ENCODE measurements around the gene RPS6KB1.

The RPS6KB1 gene

DNA sequence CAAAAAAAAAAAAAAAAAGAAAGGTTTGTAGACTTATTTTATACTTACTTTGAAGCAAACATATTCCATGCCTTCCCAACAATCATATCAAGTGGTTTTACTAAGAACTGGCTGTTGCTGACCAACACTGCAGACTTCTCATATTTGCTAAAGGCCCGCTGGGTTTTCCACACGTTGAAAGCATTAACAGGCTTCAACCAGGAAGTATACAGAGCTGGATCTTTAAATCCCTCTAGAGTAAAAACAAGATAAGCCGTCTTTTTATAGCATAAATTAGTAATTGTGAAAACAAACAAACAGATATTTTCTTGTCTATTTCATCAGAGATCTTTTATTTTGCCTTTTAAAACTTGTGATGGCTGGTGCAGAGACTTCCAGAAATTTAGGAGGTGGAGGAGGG is 29.3 kb upstream of the RPS6KB1 start:
- TF ChIP-seq GLIS3 (CRISPR knock-in tag; IDR thresholded peaks at IDR 0.05) (no peak), ZFP3 (CRISPR knock-in tag; IDR thresholded peaks at IDR 0.05) (no peak), CSDC2 (CRISPR knock-in tag; IDR thresholded peaks at IDR 0.05) (no peak), ZC3H10 (CRISPR knock-in tag; IDR thresholded peaks at IDR 0.05) (no peak), ISL1 (CRISPR knock-in tag; IDR thresholded peaks at IDR 0.05) (no peak), OSR1 (CRISPR knock-in tag; IDR thresholded peaks at IDR 0.05) (no peak), ZFP30 (CRISPR knock-in tag; IDR thresholded peaks at IDR 0.05) (no peak), ARNTL (CRISPR knock-in tag; IDR thresholded peaks at IDR 0.05; ENCODE audit: borderline replicate concordance, low read depth) (no peak), BACH2 (CRISPR knock-in tag; IDR thresholded peaks at IDR 0.05; ENCODE audit: borderline replicate concordance) (no peak), ZNF565 (CRISPR knock-in tag; conservative IDR thresholded peaks at IDR 0.05; ENCODE audit: low read depth) (no peak)
- TF ChIP-seq, protein P1, sequence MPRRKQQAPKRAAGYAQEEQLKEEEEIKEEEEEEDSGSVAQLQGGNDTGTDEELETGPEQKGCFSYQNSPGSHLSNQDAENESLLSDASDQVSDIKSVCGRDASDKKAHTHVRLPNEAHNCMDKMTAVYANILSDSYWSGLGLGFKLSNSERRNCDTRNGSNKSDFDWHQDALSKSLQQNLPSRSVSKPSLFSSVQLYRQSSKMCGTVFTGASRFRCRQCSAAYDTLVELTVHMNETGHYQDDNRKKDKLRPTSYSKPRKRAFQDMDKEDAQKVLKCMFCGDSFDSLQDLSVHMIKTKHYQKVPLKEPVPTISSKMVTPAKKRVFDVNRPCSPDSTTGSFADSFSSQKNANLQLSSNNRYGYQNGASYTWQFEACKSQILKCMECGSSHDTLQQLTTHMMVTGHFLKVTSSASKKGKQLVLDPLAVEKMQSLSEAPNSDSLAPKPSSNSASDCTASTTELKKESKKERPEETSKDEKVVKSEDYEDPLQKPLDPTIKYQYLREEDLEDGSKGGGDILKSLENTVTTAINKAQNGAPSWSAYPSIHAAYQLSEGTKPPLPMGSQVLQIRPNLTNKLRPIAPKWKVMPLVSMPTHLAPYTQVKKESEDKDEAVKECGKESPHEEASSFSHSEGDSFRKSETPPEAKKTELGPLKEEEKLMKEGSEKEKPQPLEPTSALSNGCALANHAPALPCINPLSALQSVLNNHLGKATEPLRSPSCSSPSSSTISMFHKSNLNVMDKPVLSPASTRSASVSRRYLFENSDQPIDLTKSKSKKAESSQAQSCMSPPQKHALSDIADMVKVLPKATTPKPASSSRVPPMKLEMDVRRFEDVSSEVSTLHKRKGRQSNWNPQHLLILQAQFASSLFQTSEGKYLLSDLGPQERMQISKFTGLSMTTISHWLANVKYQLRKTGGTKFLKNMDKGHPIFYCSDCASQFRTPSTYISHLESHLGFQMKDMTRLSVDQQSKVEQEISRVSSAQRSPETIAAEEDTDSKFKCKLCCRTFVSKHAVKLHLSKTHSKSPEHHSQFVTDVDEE (CRISPR knock-in tag; IDR thresholded peaks at IDR 0.05), result no peak
- TF ChIP-seq, protein P2, sequence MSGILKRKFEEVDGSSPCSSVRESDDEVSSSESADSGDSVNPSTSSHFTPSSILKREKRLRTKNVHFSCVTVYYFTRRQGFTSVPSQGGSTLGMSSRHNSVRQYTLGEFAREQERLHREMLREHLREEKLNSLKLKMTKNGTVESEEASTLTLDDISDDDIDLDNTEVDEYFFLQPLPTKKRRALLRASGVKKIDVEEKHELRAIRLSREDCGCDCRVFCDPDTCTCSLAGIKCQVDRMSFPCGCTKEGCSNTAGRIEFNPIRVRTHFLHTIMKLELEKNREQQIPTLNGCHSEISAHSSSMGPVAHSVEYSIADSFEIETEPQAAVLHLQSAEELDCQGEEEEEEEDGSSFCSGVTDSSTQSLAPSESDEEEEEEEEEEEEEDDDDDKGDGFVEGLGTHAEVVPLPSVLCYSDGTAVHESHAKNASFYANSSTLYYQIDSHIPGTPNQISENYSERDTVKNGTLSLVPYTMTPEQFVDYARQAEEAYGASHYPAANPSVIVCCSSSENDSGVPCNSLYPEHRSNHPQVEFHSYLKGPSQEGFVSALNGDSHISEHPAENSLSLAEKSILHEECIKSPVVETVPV (CRISPR knock-in tag; IDR thresholded peaks at IDR 0.05), result no peak
- TF ChIP-seq, protein P3, sequence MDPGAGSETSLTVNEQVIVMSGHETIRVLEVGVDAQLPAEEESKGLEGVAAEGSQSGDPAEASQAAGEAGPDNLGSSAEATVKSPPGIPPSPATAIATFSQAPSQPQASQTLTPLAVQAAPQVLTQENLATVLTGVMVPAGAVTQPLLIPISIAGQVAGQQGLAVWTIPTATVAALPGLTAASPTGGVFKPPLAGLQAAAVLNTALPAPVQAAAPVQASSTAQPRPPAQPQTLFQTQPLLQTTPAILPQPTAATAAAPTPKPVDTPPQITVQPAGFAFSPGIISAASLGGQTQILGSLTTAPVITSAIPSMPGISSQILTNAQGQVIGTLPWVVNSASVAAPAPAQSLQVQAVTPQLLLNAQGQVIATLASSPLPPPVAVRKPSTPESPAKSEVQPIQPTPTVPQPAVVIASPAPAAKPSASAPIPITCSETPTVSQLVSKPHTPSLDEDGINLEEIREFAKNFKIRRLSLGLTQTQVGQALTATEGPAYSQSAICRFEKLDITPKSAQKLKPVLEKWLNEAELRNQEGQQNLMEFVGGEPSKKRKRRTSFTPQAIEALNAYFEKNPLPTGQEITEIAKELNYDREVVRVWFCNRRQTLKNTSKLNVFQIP (CRISPR knock-in tag; IDR thresholded peaks at IDR 0.05; ENCODE audit: borderline replicate concordance, low read depth), result no peak
- TF ChIP-seq, protein P4, sequence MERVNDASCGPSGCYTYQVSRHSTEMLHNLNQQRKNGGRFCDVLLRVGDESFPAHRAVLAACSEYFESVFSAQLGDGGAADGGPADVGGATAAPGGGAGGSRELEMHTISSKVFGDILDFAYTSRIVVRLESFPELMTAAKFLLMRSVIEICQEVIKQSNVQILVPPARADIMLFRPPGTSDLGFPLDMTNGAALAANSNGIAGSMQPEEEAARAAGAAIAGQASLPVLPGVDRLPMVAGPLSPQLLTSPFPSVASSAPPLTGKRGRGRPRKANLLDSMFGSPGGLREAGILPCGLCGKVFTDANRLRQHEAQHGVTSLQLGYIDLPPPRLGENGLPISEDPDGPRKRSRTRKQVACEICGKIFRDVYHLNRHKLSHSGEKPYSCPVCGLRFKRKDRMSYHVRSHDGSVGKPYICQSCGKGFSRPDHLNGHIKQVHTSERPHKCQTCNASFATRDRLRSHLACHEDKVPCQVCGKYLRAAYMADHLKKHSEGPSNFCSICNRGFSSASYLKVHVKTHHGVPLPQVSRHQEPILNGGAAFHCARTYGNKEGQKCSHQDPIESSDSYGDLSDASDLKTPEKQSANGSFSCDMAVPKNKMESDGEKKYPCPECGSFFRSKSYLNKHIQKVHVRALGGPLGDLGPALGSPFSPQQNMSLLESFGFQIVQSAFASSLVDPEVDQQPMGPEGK (CRISPR knock-in tag; IDR thresholded peaks at IDR 0.05; ENCODE audit: borderline replicate concordance), result no peak
- TF ChIP-seq, protein P5, sequence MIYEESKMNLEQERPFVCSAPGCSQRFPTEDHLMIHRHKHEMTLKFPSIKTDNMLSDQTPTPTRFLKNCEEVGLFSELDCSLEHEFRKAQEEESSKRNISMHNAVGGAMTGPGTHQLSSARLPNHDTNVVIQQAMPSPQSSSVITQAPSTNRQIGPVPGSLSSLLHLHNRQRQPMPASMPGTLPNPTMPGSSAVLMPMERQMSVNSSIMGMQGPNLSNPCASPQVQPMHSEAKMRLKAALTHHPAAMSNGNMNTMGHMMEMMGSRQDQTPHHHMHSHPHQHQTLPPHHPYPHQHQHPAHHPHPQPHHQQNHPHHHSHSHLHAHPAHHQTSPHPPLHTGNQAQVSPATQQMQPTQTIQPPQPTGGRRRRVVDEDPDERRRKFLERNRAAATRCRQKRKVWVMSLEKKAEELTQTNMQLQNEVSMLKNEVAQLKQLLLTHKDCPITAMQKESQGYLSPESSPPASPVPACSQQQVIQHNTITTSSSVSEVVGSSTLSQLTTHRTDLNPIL (CRISPR knock-in tag; IDR thresholded peaks at IDR 0.05; ENCODE audit: low read depth), result no peak
- no peak for ATAC-seq

DNA sequence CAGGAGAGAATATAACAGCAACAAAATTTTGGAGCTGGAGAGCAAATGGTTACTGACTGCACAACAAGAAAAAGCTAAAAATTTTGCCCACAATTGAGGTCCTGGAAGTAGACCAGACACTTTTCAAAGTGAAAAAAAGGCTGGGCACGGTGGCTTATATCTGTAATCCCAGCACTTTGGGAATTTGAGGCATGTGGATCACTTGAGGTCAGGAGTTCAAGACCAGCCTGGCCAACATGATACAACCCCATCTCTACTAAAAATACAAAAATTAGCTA is 23.0 kb upstream of the RPS6KB1 start:
- no peak for TF ChIP-seq PPARA (CRISPR knock-in tag; IDR thresholded peaks at IDR 0.05; ENCODE audit: borderline replicate concordance)
- TF ChIP-seq, protein P3 (CRISPR knock-in tag; IDR thresholded peaks at IDR 0.05; ENCODE audit: borderline replicate concordance, low read depth), result no peak
- no peak for TF ChIP-seq ZFP30 (CRISPR knock-in tag; IDR thresholded peaks at IDR 0.05)
- no peak for TF ChIP-seq ZNF70 (CRISPR knock-in tag; IDR thresholded peaks at IDR 0.05)
- TF ChIP-seq TOX (CRISPR knock-in tag; IDR thresholded peaks at IDR 0.05; ENCODE audit: borderline replicate concordance), result no peak
- no peak for TF ChIP-seq ZNF8 (CRISPR knock-in tag; IDR thresholded peaks at IDR 0.05)
- TF ChIP-seq ESRRG (CRISPR knock-in tag; IDR thresholded peaks at IDR 0.05), result no peak
- TF ChIP-seq, protein P1 (CRISPR knock-in tag; IDR thresholded peaks at IDR 0.05), result no peak
- TF ChIP-seq ISL1 (CRISPR knock-in tag; IDR thresholded peaks at IDR 0.05), result no peak
- TF ChIP-seq ZC3H10 (CRISPR knock-in tag; IDR thresholded peaks at IDR 0.05), result no peak
- TF ChIP-seq ZFP3 (CRISPR knock-in tag; IDR thresholded peaks at IDR 0.05), result no peak
- TF ChIP-seq SNAI2 (CRISPR knock-in tag; IDR thresholded peaks at IDR 0.05), result no peak
- no peak for TF ChIP-seq GLIS3 (CRISPR knock-in tag; IDR thresholded peaks at IDR 0.05)
- ATAC-seq, result no peak
